Suprapubic skin (tissue), 3 donors: ENCODE data around the gene RAB40C.

Experiments used
- CTCF ChIP-seq, 2 donors: fragments of 200-600 bp in 1 of 2; fragments of 450-650 bp in 1 of 2; sonication (generic) in 1 of 2; IDR thresholded peaks; one replicate each; pipeline ENCODE4 v1.5.1; 2016 to 2019; ENCODE audit warnings: antibody characterized with exemption in 2 of 2, mild to moderate bottlenecking in 1 of 2, moderate library complexity in 1 of 2
- EP300 ChIP-seq: sonication (generic); formaldehyde crosslinking; IDR thresholded peaks from one replicate; pipeline ENCODE4 v1.6.1; 2017; ENCODE audit warnings: antibody characterized with exemption

- no peak for TF ChIP-seq EP300
- no peak for TF ChIP-seq CTCF (IDR thresholded peaks at IDR 0.05)
Observed at GRCh38 chr16:675884-676564, 86.2 kb downstream of the RAB40C start.
